Ecto neural progenitor cell (in vitro differentiated cells): ENCODE results near the gene LSR.
"Not testable (repeated sequence)": the region's sequence is repeated elsewhere in the genome, so short reads cannot be mapped to it uniquely, and the experiment has no call there.

Experiments used
- DNase-seq: peaks from one replicate; pipeline ENCODE4 v3.0.0-alpha.2; 2018; ENCODE audit warnings: low spot score

LSR gene

DNA sequence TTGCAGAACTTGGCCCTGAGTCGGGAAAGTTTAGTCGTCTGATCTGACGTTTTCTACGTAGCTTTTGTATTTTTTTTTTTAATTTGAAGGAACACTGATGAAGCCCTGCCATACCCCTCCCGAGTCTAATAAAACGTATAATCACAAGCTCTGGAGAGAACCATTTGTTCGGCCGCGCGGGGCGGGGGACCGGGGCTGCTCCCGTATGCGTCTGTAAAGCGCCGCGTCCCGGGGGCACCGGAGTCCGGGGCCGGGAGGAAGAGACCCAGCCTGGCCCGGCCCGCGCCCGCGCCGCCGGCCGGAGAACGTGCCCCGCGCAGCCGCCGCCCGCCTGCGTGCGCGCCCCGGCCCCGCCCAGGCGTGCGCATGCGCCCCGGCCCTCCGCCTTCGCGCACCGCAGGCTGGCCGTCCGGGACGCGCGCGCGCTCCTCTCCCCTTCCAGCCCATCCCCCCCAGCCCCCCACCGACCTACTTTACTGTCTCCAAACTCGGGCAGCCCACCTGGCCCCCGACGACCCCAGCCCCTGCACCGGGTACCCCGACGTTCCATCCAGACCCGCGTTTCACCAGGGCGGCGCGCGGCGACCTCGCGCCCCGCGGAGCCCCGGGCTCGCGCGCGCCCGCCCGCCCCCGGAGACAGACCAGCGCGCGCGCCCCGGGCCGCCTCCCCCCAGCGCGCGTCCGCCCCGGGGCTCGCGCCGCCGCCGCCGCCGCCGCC is 19.2 kb downstream of the LSR start:
- peak; percentile 82 for DNase-seq

DNA sequence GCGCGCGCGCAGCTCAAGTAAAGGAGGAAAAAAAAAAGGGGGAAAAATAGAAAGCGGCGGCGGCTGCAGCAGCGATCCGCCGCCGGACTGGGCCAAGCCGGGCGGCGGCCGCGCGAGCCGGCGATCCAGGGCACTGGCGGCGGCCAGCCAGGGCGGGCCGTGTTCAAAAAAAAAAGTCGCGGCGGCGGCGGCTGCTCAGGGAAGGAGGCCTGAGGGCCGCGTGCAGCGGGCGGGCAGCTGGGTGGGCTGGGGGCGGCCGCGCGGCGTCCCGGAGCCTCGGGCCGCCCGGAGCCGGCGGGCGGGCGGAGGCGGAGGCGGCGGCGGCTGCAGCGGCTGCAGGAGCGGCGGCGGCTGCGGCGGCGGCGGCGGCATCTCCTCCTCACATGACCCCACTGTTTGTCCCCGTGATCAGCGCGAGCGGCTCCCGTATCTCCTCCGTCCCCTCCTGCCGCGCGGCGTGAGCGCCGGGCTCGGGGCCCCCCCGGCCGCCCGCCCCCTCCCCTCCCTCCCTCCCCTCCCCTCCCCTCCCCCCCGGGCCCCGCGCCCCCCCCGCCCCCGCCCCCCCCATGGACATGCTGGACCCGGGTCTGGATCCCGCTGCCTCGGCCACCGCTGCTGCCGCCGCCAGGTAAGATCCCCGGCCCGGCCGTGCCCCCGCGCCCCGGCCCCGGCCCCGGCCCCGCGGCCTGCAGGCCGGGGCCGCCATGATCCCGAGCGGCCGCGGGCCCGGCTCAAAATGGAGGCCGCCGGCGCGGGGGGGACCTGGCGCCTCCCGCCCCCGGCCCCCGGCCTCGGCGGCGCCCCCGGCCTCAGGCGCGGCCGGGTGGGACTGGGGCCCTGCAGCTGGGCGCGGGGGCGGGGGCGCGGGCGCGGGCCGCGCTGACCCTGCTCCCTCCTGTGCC is 20.0 kb downstream of the LSR start, which contains the start of gene USF2:
Gene USF2, plus strand, starts transcription at position 427 of the 902 bp plus-strand sequence. Its CDS starts 140 bp downstream, at position 567.
- peak; percentile 83 for DNase-seq

DNA sequence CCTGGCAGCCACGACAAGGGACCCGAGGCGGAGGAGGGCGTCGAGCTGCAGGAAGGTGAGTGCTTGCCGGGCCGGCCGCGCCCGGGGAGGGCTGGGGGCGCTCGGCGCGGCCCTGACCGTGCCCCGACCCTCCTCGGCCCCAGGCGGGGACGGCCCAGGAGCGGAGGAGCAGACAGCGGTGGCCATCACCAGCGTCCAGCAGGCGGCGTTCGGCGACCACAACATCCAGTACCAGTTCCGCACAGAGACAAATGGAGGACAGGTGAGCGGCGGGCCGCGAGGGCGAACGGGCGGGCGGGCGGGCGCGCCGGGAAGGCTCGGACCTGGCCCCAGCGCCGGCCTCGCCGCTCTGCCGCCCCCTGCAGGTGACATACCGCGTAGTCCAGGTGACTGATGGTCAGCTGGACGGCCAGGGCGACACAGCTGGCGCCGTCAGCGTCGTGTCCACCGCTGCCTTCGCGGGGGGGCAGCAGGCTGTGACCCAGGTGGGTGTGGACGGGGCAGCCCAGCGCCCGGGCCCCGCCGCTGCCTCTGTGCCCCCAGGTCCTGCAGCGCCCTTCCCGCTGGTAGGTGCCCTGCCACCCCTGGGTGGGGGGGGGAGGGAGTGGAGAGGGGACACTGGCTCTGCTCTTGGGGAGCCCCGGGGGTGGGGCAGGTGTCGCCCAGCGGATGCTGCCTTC is 20.8 kb downstream of the LSR start:
- DNase-seq, result peak; percentile 92

DNA sequence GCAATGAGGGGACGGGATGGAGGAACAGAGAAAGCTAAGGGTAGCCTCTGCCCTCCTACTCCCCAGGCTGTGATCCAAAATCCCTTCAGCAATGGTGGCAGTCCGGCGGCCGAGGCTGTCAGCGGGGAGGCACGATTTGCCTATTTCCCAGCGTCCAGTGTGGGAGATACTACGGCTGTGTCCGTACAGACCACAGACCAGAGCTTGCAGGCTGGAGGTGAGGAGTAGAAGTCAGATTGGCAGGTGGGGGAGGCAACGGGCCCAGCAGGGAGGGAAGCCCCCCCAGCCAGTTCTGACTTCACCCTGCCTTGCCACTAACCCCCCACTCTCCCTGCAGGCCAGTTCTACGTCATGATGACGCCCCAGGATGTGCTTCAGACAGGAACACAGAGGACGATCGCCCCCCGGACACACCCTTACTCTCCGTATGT is 21.6 kb downstream of the LSR start:
- no peak for DNase-seq

DNA sequence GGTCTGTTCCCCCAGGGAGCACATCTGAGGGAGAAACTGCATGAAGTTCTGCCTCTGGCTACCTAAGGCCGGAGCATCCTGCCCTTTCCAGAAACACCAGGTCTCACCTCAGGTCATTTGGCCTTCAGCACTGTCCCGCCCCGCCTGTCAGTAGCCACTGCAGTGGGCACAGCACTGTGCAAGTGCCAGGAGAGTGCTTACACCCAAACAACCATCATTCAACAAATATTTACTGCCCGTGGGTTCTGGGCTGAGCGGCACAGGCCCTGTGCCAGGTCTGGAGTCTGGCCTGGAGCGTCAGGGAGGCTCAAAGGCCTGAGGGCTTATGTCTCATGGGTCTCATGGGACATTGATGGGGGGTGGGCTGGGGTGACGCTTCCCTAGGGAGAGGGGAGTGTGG is 22.7 kb downstream of the LSR start:
- no peak for DNase-seq

DNA sequence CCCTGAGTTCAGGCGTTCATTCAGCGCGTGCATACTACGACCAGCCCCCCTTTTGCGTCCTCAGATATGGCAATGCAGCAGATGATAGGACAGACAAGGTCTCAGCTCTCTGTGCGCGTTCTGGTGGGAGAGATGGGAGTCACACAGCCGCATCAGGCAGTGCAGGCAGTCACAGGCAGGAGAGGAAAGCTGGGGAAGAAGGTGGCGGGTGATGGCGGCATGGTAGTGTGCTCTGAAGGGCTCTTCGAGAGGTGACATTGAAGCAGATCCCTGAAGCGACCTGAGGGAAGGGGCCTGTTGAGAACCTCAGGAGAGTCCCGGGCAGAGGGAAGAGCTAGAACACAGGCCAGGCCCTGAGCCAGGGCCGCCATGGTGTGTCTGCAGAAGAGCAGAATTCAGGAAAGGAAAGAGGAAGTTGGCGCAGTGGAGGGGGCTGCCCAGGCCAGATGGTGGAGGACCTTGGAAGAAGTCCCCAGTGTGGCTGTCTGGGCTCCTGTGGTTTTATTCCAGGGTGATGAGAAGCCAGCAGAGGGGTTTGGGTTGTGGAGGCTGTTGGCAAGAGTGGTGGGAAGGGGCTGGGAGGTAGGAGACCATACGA is 23.4 kb downstream of the LSR start:
- DNase-seq, result no peak

DNA sequence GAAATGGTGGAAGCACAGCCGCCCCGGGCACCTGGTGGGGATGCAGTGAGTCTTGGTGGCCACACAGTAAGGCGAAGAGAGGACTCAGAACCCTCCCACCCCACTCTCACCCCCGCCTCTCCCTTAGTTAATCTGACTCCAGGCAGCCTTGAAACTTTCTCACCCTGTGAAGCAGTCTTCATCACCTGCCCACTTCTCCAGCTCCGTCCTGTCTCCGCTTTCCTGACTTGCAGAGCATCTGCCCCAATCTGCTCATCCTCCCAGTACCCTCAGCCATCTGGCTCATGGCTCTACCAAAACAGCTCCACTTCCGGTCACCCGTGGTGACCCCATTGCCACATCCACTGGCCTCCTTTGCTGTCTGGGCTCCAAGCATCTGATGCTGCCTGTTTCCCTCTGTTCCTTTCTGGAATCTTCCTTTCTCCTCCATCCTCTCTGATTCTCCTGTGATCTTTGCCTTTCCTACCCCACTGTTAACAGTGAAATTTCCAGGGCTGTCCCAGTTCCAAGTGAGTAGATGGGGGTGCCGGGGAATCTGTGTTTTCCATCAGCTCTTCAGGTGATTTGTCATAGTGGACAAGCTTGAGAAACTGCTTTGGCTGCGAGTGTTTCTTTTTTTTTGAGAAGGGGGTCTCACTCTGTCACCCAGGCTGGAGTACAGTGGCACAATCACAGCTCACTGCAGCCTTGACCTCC is 24.3 kb downstream of the LSR start:
- no peak for DNase-seq

DNA sequence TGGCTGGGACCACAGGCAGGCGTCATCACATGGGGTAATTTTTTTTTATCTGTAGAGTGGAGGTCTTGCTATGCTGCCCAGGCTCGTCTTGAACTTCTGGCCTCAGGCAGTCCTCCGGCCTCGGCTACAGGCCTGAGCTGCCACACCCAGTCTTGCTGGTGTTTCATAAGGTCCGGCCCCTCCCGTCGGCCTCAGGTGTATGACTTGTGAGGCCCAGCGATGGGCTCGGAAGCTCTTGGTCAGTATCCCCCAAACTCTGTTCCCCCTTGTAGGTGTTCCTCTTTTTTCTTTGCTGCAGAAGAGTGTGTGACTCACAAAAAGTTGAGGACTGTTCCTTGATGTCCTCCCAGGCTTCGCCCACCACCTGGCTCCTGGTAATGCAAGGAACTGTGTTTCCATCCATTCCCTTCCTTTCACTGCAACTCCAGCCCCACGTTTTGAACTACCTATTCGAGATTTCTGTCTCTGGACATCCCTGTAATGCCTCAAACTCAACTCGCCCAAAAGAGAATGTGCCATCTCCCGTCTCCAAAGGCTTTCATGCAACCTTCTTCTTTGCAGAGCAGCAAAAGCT is 25.0 kb downstream of the LSR start:
- DNase-seq, result no peak

DNA sequence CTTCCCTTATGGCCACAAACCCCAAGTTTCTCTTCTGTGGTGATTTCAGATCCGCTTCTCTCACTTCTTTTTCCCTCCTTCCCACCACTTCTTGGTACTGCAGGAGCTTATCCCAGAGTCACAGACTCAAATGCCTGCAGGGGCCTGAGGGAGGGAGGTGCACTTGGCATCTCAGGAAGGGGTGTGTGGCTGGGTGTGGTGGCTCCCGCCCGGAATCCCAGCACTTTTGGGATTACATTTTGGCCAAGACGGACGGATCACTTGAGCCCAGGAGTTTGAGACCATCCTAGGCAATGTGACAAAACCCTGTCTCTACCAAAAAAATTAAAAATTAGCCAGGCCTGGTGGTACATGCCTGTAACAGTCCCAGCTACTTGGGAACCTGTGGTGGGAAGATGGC is 25.5 kb downstream of the LSR start:
- no peak for DNase-seq

DNA sequence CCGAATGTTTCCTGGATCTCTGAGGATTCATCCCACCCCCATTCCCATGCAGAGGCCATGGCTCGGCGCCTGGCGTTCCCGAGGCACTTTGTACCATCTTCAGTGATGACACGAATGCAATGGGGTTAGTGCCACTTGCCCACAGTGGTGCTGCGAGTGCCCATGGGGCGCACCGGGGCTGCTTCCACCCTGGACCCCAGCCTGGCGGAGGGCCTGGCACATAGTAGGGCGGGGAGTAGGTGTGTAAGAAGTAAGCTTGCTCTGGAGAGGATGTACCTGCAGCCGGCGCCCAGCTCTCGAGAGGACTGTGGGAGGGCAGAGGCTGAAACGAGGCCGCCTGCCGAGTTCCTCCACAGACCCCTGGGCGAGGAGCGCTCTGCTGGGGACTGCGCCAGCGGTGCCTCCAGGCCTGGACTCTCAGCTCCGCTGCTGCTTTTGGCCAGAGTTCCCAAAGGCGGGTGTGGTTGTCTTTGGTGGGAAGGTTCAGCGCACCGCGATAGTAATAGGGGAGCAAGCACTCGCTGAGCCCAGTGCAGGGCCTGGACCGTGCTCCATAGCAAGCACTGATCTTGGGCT is 28.0 kb downstream of the LSR start:
- DNase-seq, result no peak

DNA sequence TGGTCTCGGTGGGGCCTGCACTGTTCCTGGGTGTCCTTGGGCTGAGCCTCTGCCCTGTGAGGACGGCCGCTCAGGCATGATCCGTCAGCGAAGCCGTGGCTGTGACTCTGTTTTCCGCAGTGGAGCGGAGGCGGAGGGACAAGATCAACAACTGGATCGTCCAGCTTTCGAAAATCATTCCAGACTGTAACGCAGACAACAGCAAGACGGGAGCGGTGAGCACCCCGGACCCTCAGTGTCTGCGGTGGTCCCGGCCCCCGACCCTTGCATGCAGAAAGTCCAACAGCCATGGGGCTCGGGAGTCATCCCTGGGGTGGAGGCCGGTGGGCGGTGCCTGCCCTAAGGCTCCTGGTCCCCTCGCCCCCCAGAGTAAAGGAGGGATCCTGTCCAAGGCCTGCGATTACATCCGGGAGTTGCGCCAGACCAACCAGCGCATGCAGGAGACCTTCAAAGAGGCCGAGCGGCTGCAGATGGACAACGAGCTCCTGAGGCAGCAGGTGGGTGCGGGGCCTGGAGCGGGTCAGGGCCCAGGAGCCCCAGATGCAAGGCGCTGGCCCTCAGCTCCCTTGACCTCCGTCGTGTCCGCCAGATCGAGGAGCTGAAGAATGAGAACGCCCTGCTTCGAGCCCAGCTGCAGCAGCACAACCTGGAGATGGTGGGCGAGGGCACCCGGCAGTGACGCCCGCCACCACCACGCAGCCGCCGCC is 29.9 kb downstream of the LSR start:
- no peak for DNase-seq

DNA sequence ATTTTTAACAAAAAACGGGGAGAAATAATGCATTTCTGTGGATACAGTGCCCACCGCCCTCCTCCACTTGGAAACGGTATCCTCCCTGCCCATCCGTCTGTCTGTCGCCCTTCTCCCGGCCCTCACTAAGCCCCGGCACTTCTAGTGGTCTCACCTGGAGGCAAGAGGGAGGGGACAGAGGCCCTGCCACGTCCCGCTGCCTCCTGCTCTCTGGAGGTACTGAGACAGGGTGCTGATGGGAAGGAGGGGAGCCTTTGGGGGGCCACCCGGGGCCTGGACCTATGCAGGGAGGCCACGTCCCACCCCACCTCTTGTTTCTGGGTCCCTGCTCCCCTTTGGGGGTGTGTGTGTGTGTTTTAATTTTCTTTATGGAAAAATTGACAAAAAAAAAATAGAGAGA is 30.6 kb downstream of the LSR start:
- DNase-seq, result no peak

DNA sequence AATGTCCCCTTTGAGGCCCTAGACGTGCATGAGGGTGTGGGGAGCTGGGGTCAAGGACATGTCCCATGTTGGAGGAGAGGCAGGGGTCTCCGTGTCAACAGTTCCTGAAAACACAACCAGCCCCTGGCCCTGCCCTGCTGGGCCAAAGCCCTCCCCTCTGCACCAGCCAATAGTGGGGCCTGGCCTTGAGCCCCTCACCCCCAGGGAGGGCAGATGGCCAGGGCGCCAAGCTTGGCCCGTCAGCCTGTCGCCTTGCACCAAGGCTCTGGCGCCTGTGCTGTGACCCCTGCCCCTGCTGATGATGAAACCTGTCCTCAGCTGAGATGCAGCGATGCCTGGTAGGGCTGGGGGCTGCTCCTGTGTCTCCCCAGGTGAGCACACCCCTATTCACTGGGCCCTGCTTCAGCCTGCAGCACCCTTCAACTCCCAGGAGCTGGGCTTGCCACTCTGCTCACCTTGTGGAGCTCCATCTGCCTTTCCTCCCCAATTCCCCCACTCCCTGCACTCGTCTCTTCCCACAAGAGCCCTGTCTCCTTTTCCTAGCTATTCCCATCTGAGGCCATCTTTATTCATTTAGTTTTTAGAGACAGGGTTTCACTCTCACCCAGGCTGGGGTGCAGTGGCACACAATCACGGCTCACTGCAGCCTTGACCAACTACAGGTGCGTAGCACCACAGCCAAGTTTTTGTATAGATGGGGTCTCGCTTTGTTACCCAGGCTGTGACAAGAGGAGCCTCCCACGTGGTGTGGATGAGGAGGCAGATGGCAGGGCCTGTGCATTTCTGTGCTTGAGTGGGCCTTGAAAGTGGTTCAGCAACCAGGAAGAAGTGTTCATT is 31.4 kb downstream of the LSR start:
- no peak for DNase-seq

DNA sequence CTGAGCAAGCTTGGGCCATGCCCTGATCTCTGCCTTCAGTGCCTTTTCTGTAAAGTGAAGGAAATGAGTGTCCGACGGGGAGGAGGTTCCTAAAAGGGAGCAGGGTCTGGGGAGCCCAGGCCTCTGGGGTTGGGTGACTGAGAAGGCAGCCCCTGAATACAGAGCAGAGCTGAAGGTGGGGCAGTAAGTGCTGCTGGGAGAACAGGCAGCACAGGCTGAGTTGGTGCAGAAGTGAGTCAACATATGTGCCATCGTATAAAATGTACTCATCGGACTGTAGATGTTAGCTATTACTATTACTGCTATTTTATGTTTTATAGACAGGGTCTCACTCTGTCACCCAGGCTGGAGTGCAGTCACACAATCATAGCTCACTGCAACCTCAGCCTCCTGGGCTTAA is 32.5 kb downstream of the LSR start:
- DNase-seq, result no peak

DNA sequence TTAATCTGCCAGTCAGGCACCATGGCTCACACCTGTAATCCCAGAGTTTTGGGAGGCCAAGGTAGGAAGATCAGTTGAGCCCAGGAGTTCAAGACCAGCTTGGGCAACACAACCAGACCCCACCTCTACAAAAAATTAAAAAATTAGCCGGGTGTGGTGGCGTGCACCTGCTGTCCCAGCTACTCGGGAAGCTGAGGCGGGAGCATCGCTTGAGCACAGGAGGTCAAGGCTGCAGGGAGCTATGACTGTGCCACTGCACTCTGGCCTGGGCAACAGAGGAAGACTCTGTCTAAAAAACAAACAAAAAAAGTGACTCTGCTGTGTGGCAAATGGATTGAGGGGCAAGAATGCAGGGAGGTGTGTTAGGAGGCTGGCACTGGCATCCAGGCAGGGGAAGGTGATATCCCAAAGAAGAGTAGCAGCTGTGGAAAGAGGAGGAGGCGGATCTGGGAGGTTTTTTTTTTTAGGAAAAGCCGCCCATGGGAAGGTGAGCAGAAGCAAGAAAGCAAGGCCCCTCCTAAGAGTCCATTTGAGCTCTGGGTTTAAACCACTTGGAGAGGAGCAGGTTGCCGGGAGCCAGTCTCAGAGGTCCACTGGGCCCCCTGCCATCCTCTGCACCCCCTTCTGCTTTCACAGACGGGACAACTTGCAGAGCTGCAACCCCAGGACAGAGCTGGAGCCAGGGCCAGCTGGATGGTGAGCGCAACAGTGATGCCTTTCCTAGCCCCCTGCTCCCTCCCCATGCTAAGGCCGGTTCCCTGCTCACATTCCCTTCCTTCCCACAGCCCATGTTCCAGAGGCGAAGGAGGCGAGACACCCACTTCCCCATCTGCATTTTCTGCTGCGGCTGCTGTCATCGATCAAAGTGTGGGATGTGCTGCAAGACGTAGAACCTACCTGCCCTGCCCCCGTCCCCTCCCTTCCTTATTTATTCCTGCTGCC is 35.6 kb downstream of the LSR start:
- no peak for DNase-seq

DNA sequence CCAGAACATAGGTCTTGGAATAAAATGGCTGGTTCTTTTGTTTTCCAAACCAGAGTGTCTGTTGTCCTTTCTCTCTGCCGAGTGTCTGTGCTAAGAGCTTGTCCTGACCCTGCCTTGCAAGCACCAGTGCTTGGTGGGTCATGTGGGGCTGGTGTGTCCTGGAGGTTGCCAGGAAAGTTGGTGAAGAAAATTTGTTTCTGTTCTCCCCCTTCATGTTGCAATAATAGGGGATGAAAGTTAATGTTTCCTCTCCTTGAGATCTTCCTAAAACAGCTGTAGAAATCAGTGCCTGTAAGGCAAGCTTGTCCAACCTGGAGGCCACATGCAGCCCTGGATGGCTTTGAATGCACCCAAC is 36.3 kb downstream of the LSR start:
- no peak for DNase-seq

DNA sequence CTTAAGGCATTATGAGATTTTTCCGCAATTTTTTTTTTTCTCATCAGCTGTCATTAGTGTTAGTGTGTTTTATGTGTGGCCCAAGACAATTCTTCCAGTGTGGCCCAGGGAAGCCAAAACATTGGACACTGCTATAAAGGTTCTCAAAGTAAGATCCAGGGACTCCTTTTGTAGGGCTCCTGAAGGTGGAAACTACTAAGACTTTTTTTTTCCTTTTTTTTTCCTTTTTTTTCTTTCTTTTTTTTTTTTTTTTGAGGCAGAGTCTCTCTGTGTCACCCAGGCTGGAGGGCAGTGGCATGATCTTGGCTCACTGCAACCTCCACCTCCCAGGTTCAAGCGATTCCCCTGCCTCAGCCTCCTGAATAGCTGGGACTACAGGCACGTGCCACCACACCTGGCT is 36.7 kb downstream of the LSR start:
- DNase-seq, result not testable (repeated sequence)

DNA sequence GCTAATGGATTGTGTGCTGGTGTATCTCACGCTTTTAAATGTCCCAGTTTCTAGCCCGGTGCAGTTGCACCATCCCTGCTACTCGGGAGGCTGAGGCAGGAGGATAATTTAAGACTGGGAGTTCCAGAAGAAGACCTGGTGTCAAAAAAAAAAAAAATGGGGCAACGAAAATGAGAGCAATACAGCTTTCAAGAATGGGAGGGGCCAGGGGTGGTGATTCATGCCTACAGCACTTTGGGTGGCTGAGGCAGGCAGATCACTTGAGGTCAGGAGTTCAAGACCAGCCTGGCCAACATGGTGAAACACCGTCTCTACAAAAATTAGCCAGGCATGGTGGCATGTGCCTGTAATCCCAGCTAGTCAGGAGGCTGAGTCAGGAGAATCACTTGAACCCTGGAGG is 37.3 kb downstream of the LSR start:
- DNase-seq, result not testable (repeated sequence)
